GM23338 (cell line): Measurements from ENCODE around the gene LMF1.

Source experiments
- POLR2AphosphoS5 ChIP-seq: IDR thresholded peaks from 2 replicates; pipeline ENCODE4 v1.6.1; 2016; ENCODE audit warnings: antibody characterized with exemption, low read depth
- TF ChIP-seq, protein P1 (sequence below), 2 experiments: fragments of 200-600 bp in 1 of 2; sonication (generic) in 1 of 2; conservative IDR thresholded peaks; 2 replicates each; pipeline versions ENCODE4 v1.5.1 to v1.6.1; 2016 to 2017; ENCODE audit warnings: antibody characterized with exemption in 2 of 2, low read depth in 2 of 2, mild to moderate bottlenecking in 2 of 2, moderate library complexity in 1 of 2
- TF ChIP-seq, protein P2 (sequence below): IDR thresholded peaks from one replicate; pipeline ENCODE4 v1.6.1; 2018; ENCODE audit warnings: antibody characterized with exemption; ENCODE audit not compliant: unreplicated experiment

GRCh38 chr16:981695-982144, 10.9 kb upstream of the LMF1 start, which contains the start of gene SOX8:
- TF ChIP-seq, protein P1, sequence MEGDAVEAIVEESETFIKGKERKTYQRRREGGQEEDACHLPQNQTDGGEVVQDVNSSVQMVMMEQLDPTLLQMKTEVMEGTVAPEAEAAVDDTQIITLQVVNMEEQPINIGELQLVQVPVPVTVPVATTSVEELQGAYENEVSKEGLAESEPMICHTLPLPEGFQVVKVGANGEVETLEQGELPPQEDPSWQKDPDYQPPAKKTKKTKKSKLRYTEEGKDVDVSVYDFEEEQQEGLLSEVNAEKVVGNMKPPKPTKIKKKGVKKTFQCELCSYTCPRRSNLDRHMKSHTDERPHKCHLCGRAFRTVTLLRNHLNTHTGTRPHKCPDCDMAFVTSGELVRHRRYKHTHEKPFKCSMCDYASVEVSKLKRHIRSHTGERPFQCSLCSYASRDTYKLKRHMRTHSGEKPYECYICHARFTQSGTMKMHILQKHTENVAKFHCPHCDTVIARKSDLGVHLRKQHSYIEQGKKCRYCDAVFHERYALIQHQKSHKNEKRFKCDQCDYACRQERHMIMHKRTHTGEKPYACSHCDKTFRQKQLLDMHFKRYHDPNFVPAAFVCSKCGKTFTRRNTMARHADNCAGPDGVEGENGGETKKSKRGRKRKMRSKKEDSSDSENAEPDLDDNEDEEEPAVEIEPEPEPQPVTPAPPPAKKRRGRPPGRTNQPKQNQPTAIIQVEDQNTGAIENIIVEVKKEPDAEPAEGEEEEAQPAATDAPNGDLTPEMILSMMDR (conservative IDR thresholded peaks at IDR 0.05; ENCODE audit: low read depth in 2 of 2) = no peak
- TF ChIP-seq, protein P2, sequence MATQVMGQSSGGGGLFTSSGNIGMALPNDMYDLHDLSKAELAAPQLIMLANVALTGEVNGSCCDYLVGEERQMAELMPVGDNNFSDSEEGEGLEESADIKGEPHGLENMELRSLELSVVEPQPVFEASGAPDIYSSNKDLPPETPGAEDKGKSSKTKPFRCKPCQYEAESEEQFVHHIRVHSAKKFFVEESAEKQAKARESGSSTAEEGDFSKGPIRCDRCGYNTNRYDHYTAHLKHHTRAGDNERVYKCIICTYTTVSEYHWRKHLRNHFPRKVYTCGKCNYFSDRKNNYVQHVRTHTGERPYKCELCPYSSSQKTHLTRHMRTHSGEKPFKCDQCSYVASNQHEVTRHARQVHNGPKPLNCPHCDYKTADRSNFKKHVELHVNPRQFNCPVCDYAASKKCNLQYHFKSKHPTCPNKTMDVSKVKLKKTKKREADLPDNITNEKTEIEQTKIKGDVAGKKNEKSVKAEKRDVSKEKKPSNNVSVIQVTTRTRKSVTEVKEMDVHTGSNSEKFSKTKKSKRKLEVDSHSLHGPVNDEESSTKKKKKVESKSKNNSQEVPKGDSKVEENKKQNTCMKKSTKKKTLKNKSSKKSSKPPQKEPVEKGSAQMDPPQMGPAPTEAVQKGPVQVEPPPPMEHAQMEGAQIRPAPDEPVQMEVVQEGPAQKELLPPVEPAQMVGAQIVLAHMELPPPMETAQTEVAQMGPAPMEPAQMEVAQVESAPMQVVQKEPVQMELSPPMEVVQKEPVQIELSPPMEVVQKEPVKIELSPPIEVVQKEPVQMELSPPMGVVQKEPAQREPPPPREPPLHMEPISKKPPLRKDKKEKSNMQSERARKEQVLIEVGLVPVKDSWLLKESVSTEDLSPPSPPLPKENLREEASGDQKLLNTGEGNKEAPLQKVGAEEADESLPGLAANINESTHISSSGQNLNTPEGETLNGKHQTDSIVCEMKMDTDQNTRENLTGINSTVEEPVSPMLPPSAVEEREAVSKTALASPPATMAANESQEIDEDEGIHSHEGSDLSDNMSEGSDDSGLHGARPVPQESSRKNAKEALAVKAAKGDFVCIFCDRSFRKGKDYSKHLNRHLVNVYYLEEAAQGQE = no peak
- TF ChIP-seq POLR2AphosphoS5 = no peak; the same call in 1 of the 2 replicates
